MM.1S (cell line): ENCODE results near the gene TSSK6.

Experiments used
- DNase-seq: peaks from one replicate; pipeline ENCODE4 v3.0.0-alpha.2; 2015
- H2AFZ ChIP-seq: fragments of 300-600 bp; sonication (generic); 2 replicates; pipeline ENCODE4 v1.6.0; 2016; ENCODE audit warnings: antibody characterized with exemption, low read length
- H3F3A ChIP-seq: fragments of 300-600 bp; sonication (generic); 2 replicates; pipeline ENCODE4 v1.6.1; 2016; ENCODE audit warnings: mild to moderate bottlenecking, antibody characterized with exemption, low read length, moderate library complexity, mixed read lengths; ENCODE audit not compliant: insufficient read depth
- H3K27ac ChIP-seq: fragments of 300-600 bp; sonication (generic); 2 replicates; pipeline ENCODE4 v1.5.1; 2016; ENCODE audit warnings: mild to moderate bottlenecking, low read length
- H3K27me3 ChIP-seq: fragments of 300-600 bp; sonication (generic); replicated peaks from 2 replicates; pipeline ENCODE4 v1.6.0; 2016; ENCODE audit warnings: low read length; ENCODE audit not compliant: insufficient read depth
- H3K36me3 ChIP-seq: fragments of 300-600 bp; sonication (generic); replicated peaks from 2 replicates; pipeline ENCODE4 v1.6.1; 2016; ENCODE audit warnings: mild to moderate bottlenecking, low read length, mixed read lengths; ENCODE audit not compliant: insufficient read depth
- H3K4me1 ChIP-seq: fragments of 300-600 bp; sonication (generic); 2 replicates; pipeline ENCODE4 v1.6.1; 2016; ENCODE audit warnings: low read length, mixed read lengths
- H3K4me2 ChIP-seq: fragments of 300-600 bp; sonication (generic); 2 replicates; pipeline ENCODE4 v1.6.0; 2016; ENCODE audit warnings: low read depth, low read length
- H3K4me3 ChIP-seq: fragments of 300-600 bp; sonication (generic); 2 replicates; pipeline ENCODE4 v1.5.1; 2016; ENCODE audit warnings: low read length, mixed read lengths
- H3K79me2 ChIP-seq: fragments of 300-600 bp; sonication (generic); 2 replicates; pipeline ENCODE4 v1.6.1; 2016; ENCODE audit warnings: mixed run types, low read length, mixed read lengths
- H3K9ac ChIP-seq: fragments of 300-600 bp; sonication (generic); 2 replicates; pipeline ENCODE4 v1.6.1; 2016; ENCODE audit warnings: low read length, mixed read lengths
- H3K9me2 ChIP-seq: fragments of 300-600 bp; sonication (generic); replicated peaks from 2 replicates; pipeline ENCODE4 v1.6.1; 2016; ENCODE audit warnings: mild to moderate bottlenecking, low read length, mixed read lengths; ENCODE audit not compliant: insufficient read depth
- H3K9me3 ChIP-seq: fragments of 300-600 bp; sonication (generic); replicated peaks from 2 replicates; pipeline ENCODE4 v1.6.1; 2016; ENCODE audit warnings: mild to moderate bottlenecking, low read length, mixed read lengths; ENCODE audit not compliant: insufficient read depth
- H4K20me1 ChIP-seq: fragments of 300-600 bp; sonication (generic); 2 replicates; pipeline ENCODE4 v1.6.1; 2016; ENCODE audit warnings: mild to moderate bottlenecking, low read length, moderate library complexity, mixed read lengths; ENCODE audit not compliant: insufficient read depth
- EZH2 ChIP-seq: fragments of 300-600 bp; sonication (generic); optimal IDR thresholded peaks from 2 replicates; pipeline ENCODE3; 2017; ENCODE audit warnings: low read depth, mild to moderate bottlenecking, antibody characterized with exemption, low read length, mixed read lengths
- EZH2phosphoT487 ChIP-seq: fragments of 300-600 bp; sonication (generic); IDR thresholded peaks from 2 replicates; pipeline ENCODE4 v1.6.1; 2018; ENCODE audit warnings: antibody characterized with exemption, low read length
- TF ChIP-seq, protein P1 (sequence below): fragments of 300-600 bp; sonication (generic); IDR thresholded peaks from 2 replicates; pipeline ENCODE4 v1.5.1; 2016; ENCODE audit warnings: antibody characterized with exemption, low read length, mixed read lengths

Gene TSSK6

GRCh38 chr19:19538061-19538784 is 22.9 kb upstream of the TSSK6 start, which contains the start of gene CILP2:
TSS of gene CILP2 (plus strand) at chr19:19538265. CDS start at chr19:19538350, 85 bp downstream.
- Histone ChIP-seq H4K20me1 (no peaks in the 10 kb centered on the region), H3K9me2 (no peaks in the 10 kb centered on the region), H2AFZ (no peak within 1 kb of the TSS), H3F3A (no peaks in the 10 kb centered on the region), H3K27ac (no peak within 1 kb of the TSS), H3K9ac (no peak within 1 kb of the TSS), H3K9me3 (no peaks in the 10 kb centered on the region), H3K4me1 (no peaks in the 10 kb centered on the region), H3K36me3 (no peaks in the 10 kb centered on the region), H3K4me2 (no peak within 1 kb of the TSS), H3K4me3 (no peak within 1 kb of the TSS), H3K27me3 (no peaks in the 10 kb centered on the region; the same call in 1 of the 2 replicates), H3K79me2 (no peaks in the 10 kb centered on the region)
- DNase-seq = no peak
- TF ChIP-seq EZH2phosphoT487 (no peak), EZH2 (no peak)
- TF ChIP-seq, protein P1, sequence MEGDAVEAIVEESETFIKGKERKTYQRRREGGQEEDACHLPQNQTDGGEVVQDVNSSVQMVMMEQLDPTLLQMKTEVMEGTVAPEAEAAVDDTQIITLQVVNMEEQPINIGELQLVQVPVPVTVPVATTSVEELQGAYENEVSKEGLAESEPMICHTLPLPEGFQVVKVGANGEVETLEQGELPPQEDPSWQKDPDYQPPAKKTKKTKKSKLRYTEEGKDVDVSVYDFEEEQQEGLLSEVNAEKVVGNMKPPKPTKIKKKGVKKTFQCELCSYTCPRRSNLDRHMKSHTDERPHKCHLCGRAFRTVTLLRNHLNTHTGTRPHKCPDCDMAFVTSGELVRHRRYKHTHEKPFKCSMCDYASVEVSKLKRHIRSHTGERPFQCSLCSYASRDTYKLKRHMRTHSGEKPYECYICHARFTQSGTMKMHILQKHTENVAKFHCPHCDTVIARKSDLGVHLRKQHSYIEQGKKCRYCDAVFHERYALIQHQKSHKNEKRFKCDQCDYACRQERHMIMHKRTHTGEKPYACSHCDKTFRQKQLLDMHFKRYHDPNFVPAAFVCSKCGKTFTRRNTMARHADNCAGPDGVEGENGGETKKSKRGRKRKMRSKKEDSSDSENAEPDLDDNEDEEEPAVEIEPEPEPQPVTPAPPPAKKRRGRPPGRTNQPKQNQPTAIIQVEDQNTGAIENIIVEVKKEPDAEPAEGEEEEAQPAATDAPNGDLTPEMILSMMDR = no peak

DNA sequence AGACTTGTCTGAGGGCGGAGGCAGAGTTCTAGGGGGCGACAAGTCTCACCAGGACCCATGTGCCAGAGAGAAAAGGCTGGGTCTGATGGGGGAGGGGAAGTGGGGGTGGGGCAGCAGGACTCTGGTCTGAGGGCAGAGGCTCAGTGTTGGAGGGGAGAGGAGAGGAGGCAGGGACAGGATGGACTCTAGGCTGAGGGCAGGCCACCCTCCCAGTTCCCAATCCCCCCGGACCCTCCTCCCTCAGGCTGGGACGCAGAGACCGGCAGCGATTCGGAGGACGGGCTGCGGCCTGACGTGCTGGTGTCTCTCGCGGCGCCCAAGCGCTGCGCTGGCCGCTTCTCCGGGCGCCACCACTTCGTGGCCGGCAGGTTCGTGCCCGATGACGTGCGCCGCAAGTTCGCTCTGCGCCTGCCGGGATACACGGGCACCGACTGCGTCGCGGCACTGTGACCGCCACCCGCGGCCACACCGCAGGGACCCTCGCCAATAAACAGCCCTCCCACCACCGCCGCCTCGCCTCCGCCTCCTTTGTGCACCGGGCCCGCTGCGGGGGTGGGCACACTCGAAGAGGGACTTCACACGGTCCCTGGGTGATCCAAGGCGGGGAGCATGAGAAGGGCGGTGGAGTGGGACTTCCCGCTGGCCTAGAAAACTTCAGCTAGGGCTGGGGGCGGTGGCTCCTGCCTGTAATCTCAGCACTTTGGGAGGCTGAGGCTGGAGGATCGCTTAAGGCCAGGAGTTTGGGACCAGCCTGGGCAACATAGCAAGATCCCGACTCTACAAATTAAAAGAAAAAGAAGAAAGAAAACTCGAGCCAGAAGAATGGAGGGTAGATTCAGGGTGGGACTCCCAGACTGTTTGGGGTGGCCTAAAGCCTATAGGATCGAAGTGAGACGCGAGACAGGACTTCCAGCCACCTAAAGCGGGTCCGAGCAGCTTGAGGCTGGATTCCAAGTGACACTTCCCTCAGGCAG is 22.0 kb upstream of the TSSK6 start:
- no peak overlapping the region for H3K4me3 ChIP-seq
- H3K27me3 ChIP-seq = no peaks in the 10 kb centered on the region; the same call in 1 of the 2 replicates
- no peaks in the 10 kb centered on the region for H3K9me3 ChIP-seq
- H3K79me2 ChIP-seq = no peaks in the 10 kb centered on the region
- DNase-seq = no peak
- no peak overlapping the region for H3K9ac ChIP-seq
- no peaks in the 10 kb centered on the region for H3K9me2 ChIP-seq
- H3K4me2 ChIP-seq = no peak overlapping the region
- no peaks in the 10 kb centered on the region for H3K4me1 ChIP-seq
- H2AFZ ChIP-seq = no peak overlapping the region
- no peak overlapping the region for H3K27ac ChIP-seq
- H4K20me1 ChIP-seq = no peaks in the 10 kb centered on the region
- TF ChIP-seq EZH2 = no peak
- TF ChIP-seq, protein P1 = no peak
- no peak for TF ChIP-seq EZH2phosphoT487
- H3K36me3 ChIP-seq = no peaks in the 10 kb centered on the region
- no peaks in the 10 kb centered on the region for H3F3A ChIP-seq

DNA sequence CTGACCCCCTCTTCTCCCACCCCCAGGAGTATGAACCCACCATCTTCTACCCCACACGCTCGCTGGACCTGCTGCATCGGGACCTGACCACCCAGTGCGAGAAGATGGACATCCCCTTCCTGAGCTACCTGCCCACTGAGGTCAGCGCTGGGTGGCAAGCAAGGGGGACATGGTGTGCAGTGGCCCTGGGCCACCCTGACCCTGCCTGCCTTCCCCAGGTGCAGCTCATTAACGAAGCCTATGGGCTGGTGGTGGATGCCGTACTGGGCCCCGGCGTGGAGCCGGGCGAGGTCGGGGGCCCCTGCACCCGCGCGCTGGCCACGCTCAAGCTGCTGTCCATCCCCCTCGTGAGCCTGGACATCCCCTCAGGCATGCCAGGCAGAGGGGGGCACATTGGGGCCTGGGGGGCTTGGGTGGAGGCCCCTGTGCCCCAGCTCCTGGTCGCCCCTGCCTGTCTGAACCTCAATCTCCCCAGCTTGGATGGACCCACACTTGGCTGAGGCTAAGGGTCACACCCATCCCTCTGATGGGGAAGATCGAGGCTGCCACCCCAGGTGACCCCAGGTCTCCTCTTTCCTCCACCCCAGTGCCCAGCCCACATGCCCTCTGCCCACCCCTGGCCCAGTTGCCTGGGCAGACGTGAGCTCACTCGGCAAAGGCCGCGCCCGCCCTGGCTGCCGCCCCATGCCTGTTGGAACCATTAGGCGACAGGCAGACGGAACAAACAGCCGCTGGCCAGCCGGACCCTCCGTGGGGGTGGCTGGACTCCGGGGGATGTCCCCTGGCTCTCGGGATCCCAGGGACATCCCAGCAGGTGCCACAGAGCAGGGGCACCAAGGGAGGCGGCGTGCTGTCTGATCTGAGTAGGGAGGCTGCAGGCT is 20.2 kb upstream of the TSSK6 start:
- H4K20me1 ChIP-seq = no peaks in the 10 kb centered on the region
- TF ChIP-seq EZH2phosphoT487 (no peak), EZH2 (no peak)
- TF ChIP-seq, protein P1 = no peak
- no peaks in the 10 kb centered on the region for H3K9me3 ChIP-seq
- no peaks in the 10 kb centered on the region for H3K79me2 ChIP-seq
- H3K4me3 ChIP-seq = no peak overlapping the region
- no peaks in the 10 kb centered on the region for H3K9me2 ChIP-seq
- H3K4me1 ChIP-seq = no peaks in the 10 kb centered on the region
- H2AFZ ChIP-seq = no peak overlapping the region
- no peak overlapping the region for H3K4me2 ChIP-seq
- no peaks in the 10 kb centered on the region for H3F3A ChIP-seq
- no peak overlapping the region for H3K27ac ChIP-seq
- H3K27me3 ChIP-seq = no peaks in the 10 kb centered on the region; the same call in 1 of the 2 replicates
- no peak overlapping the region for H3K9ac ChIP-seq
- DNase-seq = no peak
- no peaks in the 10 kb centered on the region for H3K36me3 ChIP-seq
